Hematopoietic multipotent progenitor cell treated with erythropoietin and hydrocortisone succinate and interleukin-3 and kit ligand, for 8 days (in vitro differentiated cells): Measurements from ENCODE around the gene AK6.
A peak's percentile ranks its signal among the peaks of the same experiment; 100 is the strongest.
"Not testable (repeated sequence)": the region's sequence is repeated elsewhere in the genome, so short reads cannot be mapped to it uniquely, and the experiment has no call there.

Experiments
- DNase-seq: peaks from one replicate; pipeline ENCODE4 v3.0.0-alpha.2; 2015

The AK6 gene

DNA sequence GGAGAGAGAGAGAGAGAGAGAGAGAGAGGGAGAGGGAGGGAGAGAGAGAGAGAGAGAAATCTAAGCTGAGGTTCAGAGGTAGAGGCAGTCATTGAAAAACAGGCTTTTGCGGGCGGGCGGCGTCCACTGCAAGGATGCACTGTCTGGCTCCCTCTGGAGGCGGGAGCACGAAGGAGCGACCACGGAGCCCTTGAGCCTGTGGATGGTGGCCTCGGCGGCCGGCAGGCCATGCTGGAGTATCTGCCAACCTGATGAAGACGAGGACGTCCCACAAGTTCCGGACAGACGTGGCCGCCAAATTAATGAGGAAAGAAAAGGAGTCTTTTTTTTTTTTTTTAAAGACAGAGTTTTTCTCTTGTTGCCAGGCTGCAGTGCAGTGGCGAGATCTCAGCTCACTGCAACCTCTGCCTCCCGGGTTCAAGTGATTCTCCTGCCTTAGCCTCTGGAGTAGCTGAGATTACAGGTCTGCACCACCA lies 34.5 kb downstream of the AK6 start:
- DNase-seq = peak; percentile 82

DNA sequence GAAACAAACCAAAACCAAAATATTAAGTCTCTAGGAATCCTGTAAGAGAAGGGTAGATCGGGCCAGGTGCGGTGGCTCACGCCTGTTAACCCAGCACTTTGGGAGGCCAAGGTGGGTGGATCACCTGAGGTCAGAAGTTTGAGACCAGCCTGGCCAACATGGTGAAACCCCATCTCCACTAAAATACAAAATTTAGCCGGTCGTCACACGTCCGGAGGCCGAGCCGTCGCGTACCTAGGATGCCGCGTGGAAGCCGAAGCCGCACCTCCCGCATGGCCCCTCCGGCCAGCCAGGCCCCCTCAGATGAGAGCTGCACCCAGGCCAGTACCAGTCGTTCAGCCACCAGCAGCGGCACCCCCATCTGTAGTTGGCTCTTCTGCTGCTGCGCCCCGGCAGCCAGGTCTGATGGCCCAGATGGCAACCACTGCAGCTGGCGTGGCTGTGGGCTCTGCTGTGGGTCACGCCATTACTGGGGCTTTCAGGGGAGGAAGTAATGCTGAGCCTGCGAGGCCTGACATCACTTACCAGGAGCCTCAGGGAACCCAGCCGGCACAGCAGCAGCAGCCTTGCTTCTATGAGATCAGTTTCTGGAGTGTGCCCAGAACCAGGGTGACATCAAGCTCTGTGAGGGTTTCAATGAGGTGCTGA lies 35.5 kb downstream of the AK6 start:
- not testable (repeated sequence) for DNase-seq

DNA sequence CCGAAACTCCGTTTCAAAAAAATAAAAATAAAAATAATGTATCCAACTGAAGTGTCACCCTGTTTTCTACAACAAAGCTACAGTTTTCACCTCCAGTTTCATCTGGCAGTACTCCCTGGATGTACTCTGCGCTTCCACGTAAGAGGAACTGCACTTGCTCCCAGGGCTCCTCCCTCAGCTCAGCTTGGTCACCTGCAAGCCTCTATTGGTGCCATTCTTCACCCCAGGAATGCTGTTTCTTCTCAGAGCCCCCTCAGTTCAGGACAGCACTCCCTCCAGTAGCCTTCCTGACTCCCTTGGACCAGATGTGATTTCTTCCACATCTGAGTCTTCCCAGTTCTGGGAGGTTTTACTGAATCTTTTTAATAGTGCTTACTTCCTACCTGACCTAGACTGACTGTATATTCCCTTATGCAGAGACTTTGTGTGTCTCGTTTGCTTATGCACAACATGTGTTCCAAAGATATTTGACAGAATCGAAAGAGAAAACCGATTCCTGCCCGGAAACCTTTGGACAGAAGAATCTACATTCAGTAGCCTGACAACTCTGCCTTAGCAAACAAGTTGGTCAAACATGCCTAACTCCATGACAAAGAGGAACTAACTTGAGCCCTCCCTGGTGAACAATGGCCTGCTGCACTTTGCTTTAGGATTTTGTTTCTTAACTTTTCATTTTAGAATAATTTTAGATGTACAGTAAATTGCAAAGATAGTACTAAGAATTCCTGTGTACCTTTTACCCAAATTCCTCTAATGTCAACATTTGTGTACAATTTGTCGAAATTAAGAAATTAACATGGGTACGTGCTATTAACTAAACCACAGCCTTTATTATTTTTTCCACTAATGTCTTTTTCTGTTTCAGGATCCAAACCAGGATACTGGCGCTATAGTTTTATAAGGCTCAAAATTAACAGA lies 37.5 kb downstream of the AK6 start:
- DNase-seq = peak; percentile 32

DNA sequence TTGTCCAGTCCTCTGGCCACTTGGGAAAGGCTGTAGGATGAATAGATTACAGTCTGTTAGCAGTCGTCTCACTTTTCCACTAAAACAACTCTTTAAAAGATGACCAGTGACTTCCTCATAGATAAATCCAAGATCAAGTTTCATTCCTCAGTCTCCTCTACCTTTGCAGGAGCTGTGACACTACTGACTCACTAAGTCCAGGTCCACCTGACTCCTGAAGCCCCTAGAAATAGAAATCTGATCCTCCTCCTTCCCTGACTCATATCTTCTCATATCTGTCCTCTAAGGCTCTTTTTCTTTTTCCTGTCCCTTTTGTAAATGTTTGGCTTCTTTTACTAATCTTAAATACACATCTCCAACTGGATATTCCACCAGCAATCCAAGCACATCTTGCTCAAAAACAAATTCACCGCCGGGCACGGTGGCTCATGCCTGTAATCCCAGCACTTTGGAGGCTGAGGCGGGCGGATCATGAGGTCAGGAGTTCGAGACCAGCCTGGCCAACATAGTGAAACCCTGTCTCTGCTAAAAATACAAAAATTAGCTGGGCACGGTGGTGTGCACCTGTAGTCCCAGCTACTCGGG lies 39.3 kb downstream of the AK6 start:
- DNase-seq = no peak

DNA sequence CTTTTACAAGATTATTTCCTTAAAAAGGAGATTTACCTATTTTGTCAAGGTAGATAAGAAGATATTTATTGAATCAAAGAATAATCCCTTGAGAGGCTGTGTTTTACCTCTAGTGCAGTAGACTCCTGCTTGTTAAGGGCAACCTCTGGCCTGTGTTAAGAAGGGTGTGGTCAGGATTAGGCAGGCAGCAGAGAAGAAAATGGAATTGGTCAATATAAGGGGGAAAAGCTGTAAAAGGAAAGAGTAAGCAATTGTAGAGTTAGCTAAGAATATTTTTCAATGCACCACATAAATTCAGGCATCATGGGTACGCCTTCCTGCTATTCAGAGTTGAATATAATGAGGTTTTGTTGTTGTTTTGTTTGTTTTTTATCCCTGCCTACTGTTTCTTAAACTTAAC lies 43.0 kb downstream of the AK6 start:
- DNase-seq = no peak

DNA sequence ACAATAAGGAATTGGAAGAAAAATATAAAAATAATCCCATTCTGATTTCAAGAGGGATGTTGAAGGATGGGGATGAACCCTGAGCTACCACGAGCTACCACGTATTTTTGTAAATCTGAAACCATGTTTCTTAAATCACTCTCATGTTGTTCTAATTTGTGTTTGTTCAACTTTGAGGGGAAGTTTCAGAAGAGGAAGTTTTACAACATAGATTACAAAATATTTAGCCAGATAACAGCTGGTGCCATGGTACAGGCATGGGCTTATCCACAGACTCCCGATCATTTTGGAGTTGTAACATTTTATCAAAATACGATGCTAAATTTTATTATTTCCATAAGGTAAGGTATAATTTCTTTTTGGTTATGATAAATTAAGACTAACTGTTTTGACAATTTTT lies 51.9 kb downstream of the AK6 start:
- DNase-seq = no peak

DNA sequence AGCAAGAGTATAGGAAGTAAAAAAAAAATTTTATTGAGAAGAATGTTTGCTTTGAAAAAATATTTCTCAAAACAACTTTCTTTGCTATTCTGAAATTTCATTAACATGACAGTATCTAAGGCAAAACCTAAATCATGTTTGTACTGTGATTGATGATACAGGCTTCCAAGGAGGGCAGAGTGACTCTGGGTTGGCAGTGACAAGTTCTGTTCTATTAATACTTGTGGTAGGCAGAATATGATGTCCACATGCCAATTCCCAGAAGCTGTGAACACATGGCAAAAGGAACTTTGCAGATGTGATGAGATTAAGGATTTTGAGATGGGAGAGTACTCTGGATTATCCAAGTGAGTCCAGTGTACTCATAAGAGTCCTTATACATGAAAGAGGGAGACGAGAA lies 53.3 kb downstream of the AK6 start:
- no peak for DNase-seq

DNA sequence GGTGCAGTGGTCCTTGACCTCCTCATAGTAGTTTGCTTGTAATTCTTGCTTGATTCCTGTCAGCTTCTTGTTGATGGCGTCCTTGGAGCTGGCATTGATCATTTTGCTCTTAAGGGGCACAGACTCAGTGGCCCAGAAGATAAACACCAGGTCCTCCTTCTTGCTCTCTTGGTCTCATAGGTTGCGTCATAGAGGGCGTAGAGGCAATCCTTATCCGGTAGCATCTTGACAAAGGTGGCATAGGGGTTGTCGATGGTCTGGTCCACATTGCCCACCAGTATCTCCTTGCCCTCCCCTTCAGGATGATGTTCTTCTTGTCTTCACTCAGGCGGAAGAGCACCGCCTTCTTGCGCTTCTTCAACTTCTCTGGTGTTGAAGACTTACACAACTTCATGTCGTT lies 55.9 kb downstream of the AK6 start:
- DNase-seq = no peak

DNA sequence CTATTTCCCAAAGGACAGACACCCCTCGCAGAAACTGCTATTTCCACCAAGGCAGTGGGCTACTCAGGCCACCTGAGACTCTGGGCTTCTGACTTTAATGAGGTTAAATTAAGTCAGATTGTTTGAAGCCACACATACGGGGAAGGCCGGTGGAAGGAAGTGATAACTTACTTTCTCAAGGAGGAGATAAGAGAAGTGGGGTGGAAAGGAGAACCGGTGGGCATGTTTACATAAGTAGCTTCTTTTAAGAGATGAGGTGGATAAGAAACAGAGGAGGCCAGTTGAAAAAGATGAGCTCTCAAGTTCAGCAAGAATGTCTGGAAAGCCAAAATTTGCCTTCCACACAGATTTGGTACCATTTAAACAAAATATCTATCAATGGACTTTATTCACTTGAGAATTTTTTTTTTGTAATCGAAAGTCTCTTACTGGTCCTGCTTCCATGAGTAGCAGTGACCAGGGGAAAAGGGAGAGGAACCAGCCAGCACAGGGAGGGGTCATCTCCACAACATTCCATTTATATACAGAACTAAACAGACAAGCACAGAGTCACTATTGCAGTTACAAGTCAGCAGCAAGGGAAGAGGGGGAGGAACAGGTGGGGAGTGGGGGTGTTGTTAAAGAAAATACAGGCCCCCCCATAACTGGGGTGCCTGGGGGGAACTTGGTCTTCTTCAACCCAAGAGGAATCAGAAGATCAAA lies 56.7 kb downstream of the AK6 start:
- peak; percentile 17 for DNase-seq

DNA sequence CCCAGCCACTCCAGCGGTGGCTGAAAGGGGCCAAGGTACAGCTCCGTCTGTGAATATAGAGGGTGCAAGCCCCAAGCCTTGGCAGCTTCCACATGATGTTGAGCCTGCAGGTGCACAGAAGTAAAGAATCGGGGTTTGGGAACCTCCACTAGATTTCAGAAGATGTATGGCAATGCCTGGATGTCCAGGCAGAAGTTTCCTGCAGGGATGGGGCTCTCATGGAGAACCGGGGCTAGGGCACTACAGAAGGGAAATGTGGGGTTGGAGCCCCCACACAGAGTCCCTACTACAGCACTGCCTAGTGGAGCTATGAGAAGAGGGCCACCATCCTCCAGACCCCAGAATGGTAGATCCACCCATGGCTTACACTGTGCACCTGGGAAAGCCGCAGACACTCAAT lies 59.9 kb downstream of the AK6 start:
- no peak for DNase-seq

DNA sequence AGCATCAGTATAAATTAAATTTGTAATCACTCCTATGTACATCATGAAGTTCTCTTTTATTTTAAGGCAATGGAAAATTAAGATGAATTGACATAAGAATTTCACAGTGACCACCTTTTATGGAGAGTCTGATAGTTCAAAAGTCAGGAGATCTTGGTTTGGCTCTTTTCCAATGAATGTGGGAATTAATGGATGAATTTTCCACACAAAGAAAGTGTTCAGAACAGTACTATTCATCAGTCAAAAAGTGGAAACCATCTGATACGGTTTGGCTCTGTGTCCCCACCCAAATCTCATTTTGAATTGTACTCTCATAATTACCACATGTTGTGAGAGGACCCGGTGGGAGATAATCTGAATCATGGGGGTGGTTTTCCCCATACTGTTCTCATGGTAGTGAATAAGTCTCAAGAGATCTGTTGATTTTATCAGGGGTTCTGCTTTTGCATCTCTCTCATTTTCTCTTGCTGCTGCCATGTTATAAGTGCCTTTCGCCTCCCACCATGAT lies 61.2 kb downstream of the AK6 start:
- DNase-seq = no peak

DNA sequence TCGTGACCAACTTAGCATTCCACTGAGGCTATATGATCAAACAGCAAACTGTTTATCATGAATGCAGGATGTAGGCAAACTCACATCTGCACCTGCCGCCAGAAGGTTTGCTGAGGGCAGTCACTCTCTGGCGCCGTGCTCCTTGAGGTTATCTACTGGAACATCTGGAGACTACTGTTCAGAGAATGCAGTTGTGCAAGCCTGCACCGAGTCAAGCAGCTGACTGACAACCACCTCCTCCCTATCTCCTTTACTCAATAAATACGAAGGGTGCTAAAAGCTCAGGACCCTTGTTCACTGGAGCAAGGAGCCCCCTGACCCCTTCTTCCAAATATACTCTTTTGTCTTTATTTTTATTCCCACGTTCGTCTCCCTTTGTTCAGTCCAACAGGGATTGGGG lies 63.8 kb downstream of the AK6 start:
- peak; percentile 62 for DNase-seq
